ENCODE results near the gene TBL1X. TPM values are rescaled to one million over a fixed set of nuclear protein-coding genes. Genes with fewer than 3 reads are reported as not detected.

TBL1X gene
- total RNA-seq, 1 donor from 2014 or later = 82.2 TPM

DNA sequence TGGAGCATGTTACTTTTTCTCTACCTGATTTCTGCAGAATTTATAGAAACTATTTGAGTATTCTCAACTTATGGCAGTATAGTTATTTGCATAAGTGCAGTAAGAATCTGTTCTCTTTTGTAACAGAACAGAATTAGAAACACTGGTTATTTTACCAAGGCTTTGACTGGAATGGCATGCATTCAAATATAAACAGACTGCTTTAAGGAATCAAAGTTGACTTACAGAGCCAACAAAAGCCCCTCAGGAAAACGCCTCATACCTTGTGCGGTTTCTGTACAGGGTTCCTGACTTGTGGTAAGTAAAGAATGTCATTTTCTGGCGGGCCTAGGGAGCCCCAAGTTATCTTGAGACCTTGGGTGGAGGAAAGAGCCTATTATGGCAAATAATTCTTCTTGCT, 203.7 kb downstream of the TBL1X start:
- DNase-seq (ENCODE audit: low spot score) = no peak

DNA sequence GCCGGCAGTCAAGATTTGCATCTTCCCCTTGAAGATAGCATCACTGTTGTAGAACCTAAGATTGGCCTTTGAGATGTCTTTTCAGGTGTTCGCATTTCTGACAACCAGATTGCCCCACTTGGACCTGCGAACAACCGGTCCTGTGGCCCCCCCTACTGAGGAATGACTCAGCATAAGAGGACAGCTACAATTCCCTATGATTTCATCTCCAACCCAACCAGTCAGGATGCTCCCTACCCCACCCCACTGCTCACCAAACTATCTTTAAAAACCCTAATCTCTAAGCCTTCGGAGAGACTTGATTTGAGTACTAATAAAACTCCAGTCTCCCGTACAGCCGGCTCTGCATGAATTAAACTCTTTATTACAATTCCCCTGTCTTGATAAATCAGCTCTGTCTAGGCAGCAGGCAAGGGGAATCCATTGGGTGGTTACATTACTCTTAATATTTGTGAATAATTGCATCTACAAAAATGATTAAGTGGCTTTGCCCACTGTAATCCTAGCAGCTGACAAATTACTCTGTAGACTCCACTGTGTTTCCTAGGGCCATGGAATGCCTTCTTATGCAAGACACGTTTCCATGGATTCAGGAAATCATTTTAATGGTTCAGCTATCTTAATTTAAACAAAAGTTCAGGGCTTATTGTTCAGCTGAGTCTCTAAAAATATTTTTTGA, 205.4 kb downstream of the TBL1X start:
- DNase-seq (ENCODE audit: low spot score) = no peak

- no peak for DNase-seq (ENCODE audit: low spot score)
These were observed 207.1 kb downstream of the TBL1X start for GRCh38 chrX:9671998-9672397.

DNA sequence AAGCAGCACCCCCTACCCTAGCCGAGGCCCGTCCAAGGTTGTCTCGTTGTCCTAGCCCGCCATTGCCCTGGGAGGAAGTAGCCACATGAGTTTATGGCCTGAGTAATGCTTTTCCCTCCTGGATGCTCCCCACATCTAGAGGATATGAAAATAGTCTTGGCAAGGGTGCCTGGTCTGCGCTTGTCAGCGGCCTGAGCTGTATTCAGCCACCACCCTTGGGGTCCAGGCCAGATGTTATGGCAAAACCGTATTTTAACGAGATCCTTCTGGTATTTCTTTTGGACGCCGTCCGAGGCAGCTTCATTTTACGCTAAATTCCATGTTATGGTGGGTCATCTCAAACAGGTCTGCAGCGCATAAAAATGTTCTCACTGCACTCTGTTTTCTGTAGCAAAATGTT, 211.4 kb downstream of the TBL1X start:
- no peak for DNase-seq (ENCODE audit: low spot score)

DNA sequence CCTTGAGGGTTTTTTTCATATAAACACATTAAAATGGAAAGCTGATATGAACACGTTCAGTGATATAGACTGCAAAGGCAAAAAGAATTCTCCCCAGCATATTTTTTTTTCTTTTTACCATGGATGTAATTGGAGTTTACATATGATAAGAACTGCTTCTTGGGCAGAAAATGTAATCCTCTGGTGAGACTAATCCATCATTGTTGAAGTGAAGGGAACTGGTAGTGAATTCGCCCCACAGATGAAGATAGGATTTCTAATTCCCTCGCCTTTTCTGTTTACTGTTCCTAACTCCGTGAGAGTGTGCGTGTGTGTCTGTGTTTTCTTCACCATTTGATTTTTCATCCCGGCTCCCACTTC, 211.9 kb downstream of the TBL1X start:
- no peak for DNase-seq (ENCODE audit: low spot score)

DNA sequence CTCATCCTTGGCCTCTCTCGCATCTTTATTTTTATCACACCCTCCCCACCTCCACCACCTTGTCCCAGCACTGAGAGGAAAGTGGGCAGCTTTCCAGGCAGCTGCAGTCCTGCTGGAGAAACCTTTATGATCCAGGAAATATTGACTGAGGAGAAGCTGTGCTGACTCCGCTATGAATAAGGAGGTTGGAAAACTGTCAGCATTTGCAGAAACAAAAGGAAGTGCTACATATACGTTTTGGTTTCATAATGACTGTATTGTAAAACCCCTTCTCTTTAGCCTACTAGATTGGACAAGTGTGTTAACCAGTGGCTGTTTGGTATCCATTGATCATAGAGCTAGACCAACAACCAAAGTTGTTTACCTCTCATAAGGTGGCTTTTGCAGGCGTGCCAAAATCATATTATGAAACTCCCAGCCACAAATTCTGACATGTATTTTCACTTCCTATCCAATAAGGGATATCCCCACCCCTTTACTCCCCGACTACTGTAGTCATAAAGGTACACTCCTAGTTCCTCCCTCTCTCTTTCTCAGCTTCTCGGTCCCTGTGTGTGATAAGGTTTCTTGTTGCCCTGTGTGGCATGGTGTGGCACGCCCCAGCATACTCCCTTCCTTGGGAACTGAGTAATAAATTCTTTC, 212.4 kb downstream of the TBL1X start:
- no peak for DNase-seq (ENCODE audit: low spot score)

DNA sequence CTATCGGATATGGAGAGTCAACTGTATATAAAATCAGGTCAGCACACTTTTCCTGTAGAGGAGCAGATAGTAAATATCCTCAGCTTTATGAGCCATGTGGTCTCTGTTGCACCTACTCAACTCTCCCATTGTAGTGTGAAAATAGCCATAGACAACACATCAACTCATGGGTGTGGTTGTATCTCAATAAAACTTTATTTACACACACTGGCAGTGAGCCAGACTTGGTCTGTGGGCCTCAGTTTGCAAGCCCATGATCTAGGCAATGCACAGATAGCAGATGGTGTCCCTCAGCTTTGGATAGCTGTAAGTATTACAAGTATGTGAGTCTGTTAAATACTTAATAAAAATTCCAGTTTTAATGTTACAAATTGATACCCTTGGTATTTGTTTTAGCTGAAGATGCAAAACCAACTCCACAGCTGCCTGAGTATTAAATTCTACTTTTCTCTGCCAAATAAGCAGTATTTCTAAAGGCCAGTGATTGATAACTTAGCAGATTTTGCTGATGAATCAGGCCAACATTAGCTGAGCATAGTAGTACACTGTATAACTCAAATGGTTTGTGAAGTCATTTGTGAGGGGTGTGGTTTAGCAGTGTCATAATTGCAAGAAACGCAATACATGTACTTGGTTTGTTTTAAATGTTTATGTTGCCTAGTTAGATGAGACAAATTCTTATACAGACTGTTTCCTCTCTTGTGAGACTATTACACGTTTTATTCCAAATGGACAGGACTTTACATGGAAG, 213.5 kb downstream of the TBL1X start:
- DNase-seq (ENCODE audit: low spot score) = no peak

- DNase-seq (ENCODE audit: low spot score) = no peak
These were observed 216.2 kb downstream of the TBL1X start for GRCh38 chrX:9681011-9681410.

GRCh38 chrX:9681422-9681821, 216.6 kb downstream of the TBL1X start:
- DNase-seq (ENCODE audit: low spot score) = no peak

DNA sequence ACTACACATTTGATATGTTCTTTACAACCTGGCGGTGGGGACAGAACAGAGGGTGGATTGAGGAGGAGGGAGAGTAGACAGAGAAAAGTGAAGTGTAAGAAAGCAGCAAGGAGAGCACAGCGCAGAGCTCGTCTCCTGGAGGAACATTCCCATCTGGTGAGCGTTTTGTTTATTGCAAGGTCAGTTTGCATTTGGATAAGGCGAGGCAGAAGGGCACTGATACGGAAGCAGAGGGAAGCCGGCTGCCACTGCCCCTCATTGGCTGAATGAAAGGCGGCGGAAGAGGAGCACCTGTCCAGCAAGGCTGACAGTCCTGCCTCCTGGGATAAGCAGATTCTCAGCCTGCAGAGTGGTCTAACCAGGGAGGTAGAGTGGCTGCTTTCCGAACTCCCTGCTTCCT, 217.6 kb downstream of the TBL1X start:
- no peak for DNase-seq (ENCODE audit: low spot score)

- no peak for DNase-seq (ENCODE audit: low spot score)
These were observed 218.0 kb downstream of the TBL1X start for GRCh38 chrX:9682861-9683260.

GRCh38 chrX:9683350-9683749, 218.5 kb downstream of the TBL1X start:
- DNase-seq (ENCODE audit: low spot score) = no peak

DNA sequence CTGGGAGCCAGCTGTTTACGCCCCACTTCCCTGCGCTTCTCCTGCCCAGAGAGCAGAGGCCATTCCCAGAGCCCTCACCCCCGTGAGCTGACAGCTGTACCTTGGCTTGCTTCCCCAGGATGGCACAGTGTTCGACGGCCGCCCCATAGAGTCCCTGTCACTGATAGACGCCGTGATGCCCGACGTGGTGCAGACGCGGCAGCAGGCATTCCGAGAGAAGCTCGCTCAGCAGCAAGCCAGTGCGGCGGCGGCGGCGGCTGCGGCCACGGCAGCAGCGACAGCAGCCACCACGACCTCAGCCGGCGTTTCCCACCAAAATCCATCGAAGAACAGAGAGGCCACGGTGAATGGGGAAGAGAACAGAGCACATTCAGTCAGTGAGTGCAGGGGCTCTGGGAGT, 223.0 kb downstream of the TBL1X start:
- DNase-seq (ENCODE audit: low spot score) = no peak

- no peak for DNase-seq (ENCODE audit: low spot score)
These were observed 224.0 kb downstream of the TBL1X start for GRCh38 chrX:9688833-9689232.

- DNase-seq (ENCODE audit: low spot score) = no peak
These were observed 225.2 kb downstream of the TBL1X start for GRCh38 chrX:9690046-9690445.

DNA sequence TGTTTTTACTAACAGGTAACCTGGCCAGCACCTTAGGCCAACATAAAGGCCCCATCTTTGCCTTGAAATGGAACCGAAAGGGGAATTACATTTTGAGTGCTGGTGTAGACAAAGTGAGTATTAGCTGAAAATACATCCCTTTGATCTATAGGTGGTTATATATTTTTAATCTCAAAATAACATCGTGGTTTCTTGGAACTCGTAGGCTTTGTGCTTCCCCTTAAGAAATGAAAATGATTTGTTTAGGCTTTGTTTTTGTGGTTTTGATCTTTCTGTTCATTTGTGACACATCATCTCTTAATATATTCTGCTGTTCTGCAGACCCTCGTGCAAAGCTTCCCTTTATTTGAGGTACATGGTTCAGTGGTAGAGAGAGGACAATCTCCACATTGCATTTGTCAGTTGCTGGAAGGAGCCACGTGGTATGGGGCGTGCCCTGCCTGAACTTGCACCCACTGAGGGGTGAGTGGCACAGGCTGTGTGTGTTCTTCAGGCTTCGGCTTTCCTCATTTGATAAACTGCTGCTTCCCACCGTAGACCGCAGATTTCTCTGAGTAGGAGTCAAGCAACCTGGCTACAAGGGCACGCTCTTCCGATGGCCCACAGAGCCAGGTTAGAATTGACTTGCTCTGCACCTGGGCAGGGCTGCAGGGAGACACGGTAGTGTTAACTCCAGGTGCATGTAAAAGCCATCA, 228.6 kb downstream of the TBL1X start:
- no peak for DNase-seq (ENCODE audit: low spot score)

- DNase-seq (ENCODE audit: low spot score) = no peak
These were observed 233.7 kb downstream of the TBL1X start for GRCh38 chrX:9698576-9698975.

DNA sequence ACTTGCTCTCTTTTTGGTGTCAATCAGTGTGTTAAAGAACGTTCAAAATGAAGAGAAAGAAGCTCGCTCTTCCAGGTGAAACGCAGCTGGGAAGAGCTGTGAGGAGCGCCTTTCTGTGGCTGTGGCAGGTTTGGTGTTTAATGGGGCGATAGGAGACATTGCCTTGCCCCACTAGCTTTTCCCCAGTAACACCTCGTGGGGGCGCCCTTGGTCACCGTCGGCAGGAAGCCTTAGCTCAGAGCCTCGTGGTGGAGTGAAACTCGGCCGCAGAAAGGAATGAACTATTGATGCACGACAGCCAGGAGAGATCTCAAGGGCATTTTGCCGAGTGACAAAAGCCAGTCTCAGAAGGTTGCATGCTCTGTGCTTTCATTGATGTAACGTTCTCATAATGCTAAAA, 235.7 kb downstream of the TBL1X start:
- no peak for DNase-seq (ENCODE audit: low spot score)

DNA sequence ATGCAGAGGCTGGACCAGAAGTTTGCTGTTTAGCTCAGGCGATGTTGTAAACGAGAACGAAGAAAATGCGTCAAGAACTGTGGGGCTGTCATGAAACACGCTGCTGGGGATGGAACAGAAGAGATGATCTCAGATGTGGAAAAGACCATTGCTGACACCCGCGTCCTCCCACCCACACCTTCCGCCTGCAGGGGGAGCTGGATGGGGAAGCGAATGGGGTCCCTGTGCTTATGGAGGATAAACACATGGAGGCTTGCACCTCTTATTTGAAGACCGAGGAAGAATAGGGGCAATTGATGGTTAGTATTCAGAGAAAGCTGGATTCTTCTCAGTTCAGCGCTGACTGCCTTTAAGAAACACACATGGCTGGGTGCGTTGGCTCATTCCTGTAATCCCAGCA, 236.9 kb downstream of the TBL1X start:
- no peak for DNase-seq (ENCODE audit: low spot score)

- DNase-seq (ENCODE audit: low spot score) = no peak
These were observed 238.5 kb downstream of the TBL1X start for GRCh38 chrX:9703406-9703805.

- DNase-seq (ENCODE audit: low spot score) = no peak
These were observed 240.1 kb downstream of the TBL1X start for GRCh38 chrX:9704876-9705465.

GRCh38 chrX:9706421-9706820, 241.6 kb downstream of the TBL1X start:
- DNase-seq (ENCODE audit: low spot score) = no peak

All from ureter (tissue), 1 donor.